SU-DHL-6 (cell line): ENCODE results near the gene ACOT11.

Experiments used
- CTCF ChIP-seq: fragments of 200-600 bp; sonication (generic); IDR thresholded peaks from one replicate; pipeline ENCODE4 v1.5.1; 2017; ENCODE audit warnings: antibody characterized with exemption, mild to moderate bottlenecking, low read length, moderate library complexity; ENCODE audit not compliant: insufficient read depth, poor library complexity, severe bottlenecking
- EZH2phosphoT487 ChIP-seq: fragments of 200-600 bp; sonication (generic), shearing (Covaris generic); conservative IDR thresholded peaks from 2 replicates; pipeline ENCODE4 v1.6.1; 2018; ENCODE audit warnings: mild to moderate bottlenecking, antibody characterized with exemption, low read length, moderate library complexity, mixed read lengths

DNA sequence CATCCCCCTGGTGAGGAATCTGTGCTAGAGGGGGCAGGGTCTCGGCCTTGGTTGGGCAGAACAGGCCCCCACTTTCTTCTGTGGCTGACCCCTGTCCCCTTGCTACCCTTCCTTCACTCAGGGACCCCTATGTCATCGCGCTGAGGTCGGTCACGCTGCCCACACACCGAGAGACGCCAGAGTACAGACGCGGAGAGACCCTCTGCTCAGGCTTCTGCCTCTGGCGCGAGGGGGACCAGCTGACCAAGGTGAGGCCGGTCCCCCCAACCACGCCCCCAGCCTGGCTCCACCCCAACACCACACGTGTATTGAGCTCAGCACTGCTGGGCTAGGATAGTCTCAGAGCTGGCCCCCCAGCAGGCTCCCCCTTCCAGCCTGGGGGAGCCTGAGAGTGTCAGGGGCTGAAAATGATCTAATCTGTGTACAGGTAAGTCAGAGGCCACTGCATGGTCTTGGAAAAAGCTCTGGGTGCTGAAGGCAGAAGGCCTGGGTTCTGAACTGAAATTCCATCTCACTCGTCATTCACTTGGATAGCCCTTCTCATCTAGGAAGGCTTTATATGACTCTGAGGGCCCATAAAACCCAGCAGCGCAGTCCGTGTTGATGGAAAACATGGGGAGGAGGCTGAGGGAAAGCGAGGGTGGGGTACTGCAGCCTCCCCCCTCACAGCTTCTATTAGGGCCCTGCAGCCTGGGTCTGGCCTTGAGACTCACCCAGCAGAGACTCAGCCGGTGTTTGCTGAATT, 60.0 kb downstream of the ACOT11 start:
- TF ChIP-seq EZH2phosphoT487: no peak
- no peak for TF ChIP-seq CTCF
